MM.1S (cell line): ENCODE results near the gene PTPN2.

Experiments
- DNase-seq: peaks from one replicate; pipeline ENCODE4 v3.0.0-alpha.2; 2015
- H2AFZ ChIP-seq: fragments of 300-600 bp; sonication (generic); 2 replicates; pipeline ENCODE4 v1.6.0; 2016; ENCODE audit warnings: antibody characterized with exemption, low read length
- H3F3A ChIP-seq: fragments of 300-600 bp; sonication (generic); 2 replicates; pipeline ENCODE4 v1.6.1; 2016; ENCODE audit warnings: mild to moderate bottlenecking, antibody characterized with exemption, low read length, moderate library complexity, mixed read lengths; ENCODE audit not compliant: insufficient read depth
- H3K27ac ChIP-seq: fragments of 300-600 bp; sonication (generic); 2 replicates; pipeline ENCODE4 v1.5.1; 2016; ENCODE audit warnings: mild to moderate bottlenecking, low read length
- H3K27me3 ChIP-seq: fragments of 300-600 bp; sonication (generic); replicated peaks from 2 replicates; pipeline ENCODE4 v1.6.0; 2016; ENCODE audit warnings: low read length; ENCODE audit not compliant: insufficient read depth
- H3K36me3 ChIP-seq: fragments of 300-600 bp; sonication (generic); replicated peaks from 2 replicates; pipeline ENCODE4 v1.6.1; 2016; ENCODE audit warnings: mild to moderate bottlenecking, low read length, mixed read lengths; ENCODE audit not compliant: insufficient read depth
- H3K4me1 ChIP-seq: fragments of 300-600 bp; sonication (generic); 2 replicates; pipeline ENCODE4 v1.6.1; 2016; ENCODE audit warnings: low read length, mixed read lengths
- H3K4me2 ChIP-seq: fragments of 300-600 bp; sonication (generic); 2 replicates; pipeline ENCODE4 v1.6.0; 2016; ENCODE audit warnings: low read depth, low read length
- H3K4me3 ChIP-seq: fragments of 300-600 bp; sonication (generic); 2 replicates; pipeline ENCODE4 v1.5.1; 2016; ENCODE audit warnings: low read length, mixed read lengths
- H3K79me2 ChIP-seq: fragments of 300-600 bp; sonication (generic); 2 replicates; pipeline ENCODE4 v1.6.1; 2016; ENCODE audit warnings: mixed run types, low read length, mixed read lengths
- H3K9ac ChIP-seq: fragments of 300-600 bp; sonication (generic); 2 replicates; pipeline ENCODE4 v1.6.1; 2016; ENCODE audit warnings: low read length, mixed read lengths
- H3K9me2 ChIP-seq: fragments of 300-600 bp; sonication (generic); replicated peaks from 2 replicates; pipeline ENCODE4 v1.6.1; 2016; ENCODE audit warnings: mild to moderate bottlenecking, low read length, mixed read lengths; ENCODE audit not compliant: insufficient read depth
- H3K9me3 ChIP-seq: fragments of 300-600 bp; sonication (generic); replicated peaks from 2 replicates; pipeline ENCODE4 v1.6.1; 2016; ENCODE audit warnings: mild to moderate bottlenecking, low read length, mixed read lengths; ENCODE audit not compliant: insufficient read depth
- H4K20me1 ChIP-seq: fragments of 300-600 bp; sonication (generic); 2 replicates; pipeline ENCODE4 v1.6.1; 2016; ENCODE audit warnings: mild to moderate bottlenecking, low read length, moderate library complexity, mixed read lengths; ENCODE audit not compliant: insufficient read depth
- EZH2 ChIP-seq: fragments of 300-600 bp; sonication (generic); optimal IDR thresholded peaks from 2 replicates; pipeline ENCODE3; 2017; ENCODE audit warnings: low read depth, mild to moderate bottlenecking, antibody characterized with exemption, low read length, mixed read lengths
- EZH2phosphoT487 ChIP-seq: fragments of 300-600 bp; sonication (generic); IDR thresholded peaks from 2 replicates; pipeline ENCODE4 v1.6.1; 2018; ENCODE audit warnings: antibody characterized with exemption, low read length
- TF ChIP-seq, protein P1 (sequence below): fragments of 300-600 bp; sonication (generic); IDR thresholded peaks from 2 replicates; pipeline ENCODE4 v1.5.1; 2016; ENCODE audit warnings: antibody characterized with exemption, low read length, mixed read lengths

PTPN2 gene

DNA sequence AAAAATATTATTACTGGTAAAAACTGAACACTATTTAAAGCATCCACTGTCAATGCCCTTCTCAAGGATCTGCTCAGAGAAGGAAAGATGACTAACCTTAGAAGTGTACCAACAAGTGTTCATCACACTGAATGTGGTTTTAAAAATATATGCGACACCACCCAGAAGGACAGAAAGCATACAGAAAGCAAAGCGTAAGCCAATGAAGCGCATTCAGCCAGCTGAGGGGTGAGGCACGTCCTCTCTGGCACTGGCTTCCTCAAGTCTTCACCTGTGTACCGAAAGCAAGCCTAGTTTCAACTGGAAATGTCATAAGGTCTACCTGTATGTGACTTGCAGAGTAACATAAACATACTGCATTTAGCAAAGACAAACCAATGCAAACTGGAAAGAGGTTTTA is 92.4 kb downstream of the PTPN2 start:
- TF ChIP-seq, protein P1, sequence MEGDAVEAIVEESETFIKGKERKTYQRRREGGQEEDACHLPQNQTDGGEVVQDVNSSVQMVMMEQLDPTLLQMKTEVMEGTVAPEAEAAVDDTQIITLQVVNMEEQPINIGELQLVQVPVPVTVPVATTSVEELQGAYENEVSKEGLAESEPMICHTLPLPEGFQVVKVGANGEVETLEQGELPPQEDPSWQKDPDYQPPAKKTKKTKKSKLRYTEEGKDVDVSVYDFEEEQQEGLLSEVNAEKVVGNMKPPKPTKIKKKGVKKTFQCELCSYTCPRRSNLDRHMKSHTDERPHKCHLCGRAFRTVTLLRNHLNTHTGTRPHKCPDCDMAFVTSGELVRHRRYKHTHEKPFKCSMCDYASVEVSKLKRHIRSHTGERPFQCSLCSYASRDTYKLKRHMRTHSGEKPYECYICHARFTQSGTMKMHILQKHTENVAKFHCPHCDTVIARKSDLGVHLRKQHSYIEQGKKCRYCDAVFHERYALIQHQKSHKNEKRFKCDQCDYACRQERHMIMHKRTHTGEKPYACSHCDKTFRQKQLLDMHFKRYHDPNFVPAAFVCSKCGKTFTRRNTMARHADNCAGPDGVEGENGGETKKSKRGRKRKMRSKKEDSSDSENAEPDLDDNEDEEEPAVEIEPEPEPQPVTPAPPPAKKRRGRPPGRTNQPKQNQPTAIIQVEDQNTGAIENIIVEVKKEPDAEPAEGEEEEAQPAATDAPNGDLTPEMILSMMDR, result no peak
- no peak for TF ChIP-seq EZH2
- TF ChIP-seq EZH2phosphoT487, result no peak
- Histone ChIP-seq H3K27me3 (no peaks in the 10 kb centered on the region), H3K4me3 (no peak overlapping the region), H3K9ac (no peak overlapping the region), H3F3A (no peaks in the 10 kb centered on the region; the same call in 1 of the 2 replicates), H3K79me2 (no peaks in the 10 kb centered on the region), H3K9me3 (no peaks in the 10 kb centered on the region), H2AFZ (no peak overlapping the region), H4K20me1 (no peaks in the 10 kb centered on the region), H3K27ac (no peak overlapping the region), H3K4me1 (no peaks in the 10 kb centered on the region), H3K9me2 (no peaks in the 10 kb centered on the region), H3K4me2 (no peak overlapping the region), H3K36me3 (no peaks in the 10 kb centered on the region)
- DNase-seq, result no peak

DNA sequence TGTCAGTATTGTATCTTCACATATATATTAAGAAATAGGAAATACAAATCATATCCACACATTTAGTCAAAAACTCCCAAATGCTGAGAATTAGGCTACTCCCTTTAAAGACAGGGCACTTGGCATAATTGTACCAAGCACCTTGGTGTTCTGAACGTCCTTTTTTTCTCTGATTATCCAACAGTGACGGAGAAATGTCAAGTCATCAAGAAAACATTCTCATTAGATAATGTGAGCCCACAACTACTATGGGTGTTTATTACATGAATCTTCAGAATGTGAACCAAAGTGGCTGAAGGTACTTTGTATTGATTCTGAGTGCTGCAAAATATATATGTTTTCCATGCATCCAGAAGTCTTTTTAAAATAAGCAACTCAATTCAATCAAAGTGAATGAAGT is 97.4 kb downstream of the PTPN2 start:
- no peaks in the 10 kb centered on the region for H3K4me1 ChIP-seq
- no peaks in the 10 kb centered on the region for H3K9me3 ChIP-seq
- no peak for DNase-seq
- no peak overlapping the region for H3K4me2 ChIP-seq
- no peaks in the 10 kb centered on the region for H3K27me3 ChIP-seq
- no peak overlapping the region for H3K27ac ChIP-seq
- no peaks in the 10 kb centered on the region for H4K20me1 ChIP-seq
- no peak overlapping the region for H3K9ac ChIP-seq
- H3K9me2 ChIP-seq, result no peaks in the 10 kb centered on the region
- H3K4me3 ChIP-seq, result no peak overlapping the region
- no peaks in the 10 kb centered on the region for H3K79me2 ChIP-seq
- H3K36me3 ChIP-seq, result no peaks in the 10 kb centered on the region
- H2AFZ ChIP-seq, result no peak overlapping the region
- no peaks in the 10 kb centered on the region for H3F3A ChIP-seq
- TF ChIP-seq EZH2, result no peak
- TF ChIP-seq, protein P1, result no peak
- no peak for TF ChIP-seq EZH2phosphoT487

DNA sequence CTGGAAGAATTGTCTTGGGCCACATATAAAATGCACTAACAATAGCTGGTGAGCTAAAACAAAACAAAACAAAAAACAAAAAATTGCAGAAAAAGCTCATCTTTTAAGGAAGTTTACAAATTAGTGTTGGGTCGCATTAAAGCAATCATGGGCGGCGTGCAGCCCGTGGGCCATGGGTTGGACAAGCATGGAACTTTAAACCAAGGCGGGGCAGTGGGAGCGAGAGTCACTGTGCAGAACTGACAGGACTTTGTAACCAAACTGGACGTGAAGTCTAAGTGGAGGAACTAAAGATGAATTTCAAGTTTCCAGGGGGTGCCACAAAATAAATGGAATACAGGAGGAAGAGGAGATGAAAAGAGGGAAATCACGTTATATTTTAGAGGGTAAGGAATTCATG is 100.5 kb downstream of the PTPN2 start:
- Histone ChIP-seq H3K9ac (no peak overlapping the region), H3K4me2 (no peak overlapping the region), H3K4me3 (no peak overlapping the region), H3K9me3 (no peaks in the 10 kb centered on the region), H4K20me1 (no peaks in the 10 kb centered on the region), H2AFZ (no peak overlapping the region), H3K27ac (no peak overlapping the region), H3K27me3 (no peaks in the 10 kb centered on the region), H3K36me3 (no peaks in the 10 kb centered on the region), H3K4me1 (no peaks in the 10 kb centered on the region), H3K9me2 (no peaks in the 10 kb centered on the region), H3F3A (no peaks in the 10 kb centered on the region), H3K79me2 (no peaks in the 10 kb centered on the region)
- DNase-seq, result no peak
- TF ChIP-seq, protein P1, result no peak
- TF ChIP-seq EZH2phosphoT487 (no peak), EZH2 (no peak)
